Femur (tissue), 1 donor: ENCODE data around the gene PLD4.

Experiments
- DNase-seq: peaks from one replicate; pipeline ENCODE4 v3.0.0-alpha.2; 2017

The PLD4 gene

DNA sequence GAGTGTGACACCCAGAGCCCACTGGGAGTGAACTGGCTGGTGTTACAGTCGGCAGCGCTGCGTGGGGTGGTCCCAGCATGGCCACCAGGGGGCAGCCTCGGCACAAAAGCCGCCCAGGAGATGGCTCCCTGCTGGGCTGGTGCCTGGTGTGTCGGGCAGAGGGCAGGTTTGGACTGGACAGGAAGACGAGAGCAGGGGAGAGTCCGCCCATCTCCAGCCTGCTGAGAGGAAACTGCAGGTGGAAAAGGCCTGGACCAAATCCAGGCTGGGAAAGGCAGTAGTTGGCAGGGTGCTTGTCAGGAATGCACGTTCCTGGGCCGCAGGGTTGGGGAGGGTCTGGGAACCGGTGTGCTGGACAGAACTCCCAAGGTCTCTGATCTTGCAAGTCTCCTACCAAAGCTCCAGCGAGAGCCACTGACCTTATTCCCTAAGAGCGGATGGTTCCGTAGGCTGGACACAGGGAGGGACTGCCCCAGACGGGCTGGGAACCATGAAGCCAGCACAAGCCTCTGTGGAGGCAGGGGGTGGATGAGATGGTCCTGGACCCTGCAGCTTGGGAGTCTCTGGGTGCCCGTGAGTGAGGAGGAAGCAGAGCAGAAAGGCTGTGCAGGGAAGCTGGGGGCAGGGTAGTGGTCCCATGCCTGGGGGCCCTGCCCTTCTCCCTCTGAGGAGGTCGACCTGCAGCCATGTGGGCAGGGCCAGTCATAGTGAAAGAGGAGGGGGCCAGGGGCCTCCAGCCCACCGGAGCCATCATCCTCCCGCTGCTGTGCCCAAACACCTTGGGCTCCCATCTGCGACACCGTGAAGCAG is 51.7 kb downstream of the PLD4 start:
- DNase-seq, result peak; percentile 85

DNA sequence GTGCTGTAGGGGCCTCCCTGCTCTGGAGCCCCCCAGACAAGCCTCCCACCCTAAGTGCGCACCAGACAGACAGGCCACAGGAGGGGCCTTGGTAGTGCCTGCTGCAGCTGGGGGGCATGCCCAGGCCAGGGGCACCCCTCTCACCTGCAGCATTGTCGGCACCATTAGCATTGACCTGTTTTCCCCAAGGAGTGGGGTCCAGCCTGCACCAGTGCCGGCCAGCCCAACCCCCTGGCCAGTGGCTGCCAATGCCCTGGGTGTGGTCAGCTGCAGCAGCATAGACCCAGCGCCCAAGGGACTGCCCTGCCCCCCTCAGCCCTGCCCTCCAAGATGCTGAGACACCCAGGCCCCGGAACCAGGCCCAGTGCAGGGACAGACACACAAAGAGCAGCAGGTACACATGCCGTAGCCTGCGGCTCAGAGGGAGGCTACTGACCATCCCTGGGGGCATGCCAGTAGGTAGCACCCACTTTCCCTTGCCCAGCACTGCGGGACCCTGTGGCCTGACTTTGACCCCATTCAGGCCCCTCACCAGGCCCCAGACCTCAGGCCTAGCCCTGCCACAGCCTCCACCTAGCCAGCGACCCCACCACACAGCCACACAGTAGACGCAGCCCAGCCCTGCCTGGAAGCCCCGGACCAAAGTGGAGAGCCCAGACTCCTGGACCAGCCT is 52.5 kb downstream of the PLD4 start:
- DNase-seq, result peak; percentile 40

- peak; percentile 84 for DNase-seq
Observed at GRCh38 chr14:104977681-104978653, 53.3 kb downstream of the PLD4 start, which contains the start of gene AHNAK2. Gene AHNAK2 (minus strand): TSS chr14:104978374. CDS start chr14:104978237, 137 bp downstream.

- DNase-seq, result no peak
Observed at GRCh38 chr14:104978746-104979691, 54.3 kb downstream of the PLD4 start.

DNA sequence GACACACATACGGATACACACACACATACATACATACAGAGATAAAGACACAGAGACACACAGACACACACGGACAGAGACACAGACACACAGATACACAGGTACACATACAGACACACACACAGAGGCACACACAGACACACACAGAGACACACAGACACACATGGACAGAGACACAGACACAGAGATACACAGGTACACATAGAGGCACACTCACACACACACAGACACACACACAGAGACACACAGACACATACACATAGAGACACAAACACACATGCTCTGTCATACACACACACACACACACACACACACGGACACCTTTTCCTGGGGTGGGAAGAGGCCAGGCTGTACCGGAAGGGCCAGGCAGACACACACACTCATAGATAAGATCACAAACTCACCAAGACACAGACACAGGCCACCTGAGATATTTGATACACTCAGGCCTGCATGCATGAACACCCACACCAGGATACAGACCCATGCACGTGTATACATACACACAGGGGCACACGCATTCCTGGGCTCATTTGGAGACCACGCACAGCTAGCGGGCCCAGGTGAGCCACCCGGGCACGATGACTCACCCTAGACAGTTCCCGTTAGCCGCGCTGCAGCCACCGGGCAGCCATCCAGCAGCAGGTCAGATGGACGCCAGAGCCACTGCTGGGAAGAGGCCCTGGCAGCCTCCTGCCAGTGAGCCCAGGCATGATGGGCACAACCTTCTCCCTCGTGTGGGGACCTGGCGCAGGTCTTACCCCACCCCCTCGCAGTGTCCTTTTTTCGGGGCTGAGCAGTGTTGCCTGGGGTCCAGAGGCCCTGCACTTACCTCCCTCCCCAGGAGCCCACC is 55.3 kb downstream of the PLD4 start:
- DNase-seq, result peak; percentile 39

- DNase-seq, result no peak
Observed at GRCh38 chr14:104980611-104981531, 56.2 kb downstream of the PLD4 start.

GRCh38 chr14:104981699-104982541 is 57.2 kb downstream of the PLD4 start:
- DNase-seq, result peak; percentile 66

- DNase-seq, result no peak
Observed at GRCh38 chr14:104982548-104983230, 58.0 kb downstream of the PLD4 start.
